Muscle layer of colon (tissue), 2 donors: Measurements from ENCODE around the gene MB.
A peak's percentile ranks its signal among the peaks of the same experiment; 100 is the strongest.

Experiments
- H3K27ac ChIP-seq: one replicate; pipeline ENCODE4 v1.7.0; 2013; ENCODE audit warnings: low read depth, mild to moderate bottlenecking, low read length, moderate library complexity
- H3K27me3 ChIP-seq, 2 donors: one replicate each; pipeline ENCODE4 v1.7.0; 2013; ENCODE audit warnings: low read length in 2 of 2, mild to moderate bottlenecking in 2 of 2; ENCODE audit not compliant: insufficient read depth in 2 of 2, control insufficient read depth in 1 of 2
- H3K36me3 ChIP-seq: one replicate; pipeline ENCODE4 v1.7.0; 2013; ENCODE audit warnings: mild to moderate bottlenecking, low read length; ENCODE audit not compliant: insufficient read depth
- H3K4me1 ChIP-seq: one replicate; pipeline ENCODE4 v1.7.0; 2013; ENCODE audit warnings: mild to moderate bottlenecking, low read length; ENCODE audit not compliant: insufficient read depth
- H3K4me3 ChIP-seq, 2 donors: one replicate each; pipeline ENCODE4 v1.7.0; 2013; ENCODE audit warnings: low read length in 2 of 2, low read depth in 1 of 2, mild to moderate bottlenecking in 1 of 2, moderate library complexity in 1 of 2
- H3K9ac ChIP-seq: one replicate; pipeline ENCODE4 v1.7.0; 2013; ENCODE audit warnings: low read length
- H3K9me3 ChIP-seq: one replicate; pipeline ENCODE4 v1.7.0; 2013; ENCODE audit warnings: mild to moderate bottlenecking, low read length
- donor health status: abdominal sarcoma.
- donor health status: Adenocarcinoma of cecum.

MB gene

DNA sequence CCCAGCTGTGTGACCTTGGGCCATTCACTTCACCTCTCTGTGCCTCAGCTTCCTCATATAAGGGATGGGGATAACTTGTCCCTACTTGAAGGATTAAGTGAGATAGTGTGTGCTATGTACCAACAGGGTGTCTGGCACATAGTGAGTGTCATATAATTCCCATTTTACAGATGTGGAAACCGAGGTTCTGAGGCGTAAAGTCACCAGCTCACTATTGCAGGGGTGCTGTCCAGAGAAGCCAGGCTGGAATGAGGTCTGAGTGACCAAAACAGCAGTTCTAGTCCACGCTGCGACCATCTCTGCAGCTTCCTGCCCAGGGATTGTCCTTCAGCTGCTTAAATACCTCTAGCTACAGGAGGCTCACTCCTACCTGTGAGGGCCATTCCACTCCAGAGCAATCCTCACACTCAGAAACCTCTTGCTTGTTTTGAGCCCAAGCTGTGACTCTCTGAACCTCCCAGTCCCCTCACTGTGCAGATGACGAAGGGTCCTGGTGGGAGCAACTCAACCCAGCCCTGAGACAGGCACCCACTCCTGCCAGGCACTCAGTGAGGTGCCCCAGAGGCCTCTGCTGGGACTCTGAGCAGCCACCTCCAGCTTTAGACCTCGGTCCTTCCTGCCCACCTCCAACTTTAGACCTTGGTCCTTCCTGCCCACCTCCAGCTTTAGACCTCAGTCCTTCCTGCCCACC is 5.8 kb downstream of the MB start:
- Histone ChIP-seq H3K36me3 (no peaks in the 10 kb centered on the region), H3K9ac (no peak overlapping the region), H3K27ac (no peak overlapping the region), H3K9me3 (no peaks in the 10 kb centered on the region), H3K4me3 (no peak overlapping the region), H3K4me1 (peaks cover 18% of the 10 kb centered on the region), H3K27me3 (no peaks in the 10 kb centered on the region)

DNA sequence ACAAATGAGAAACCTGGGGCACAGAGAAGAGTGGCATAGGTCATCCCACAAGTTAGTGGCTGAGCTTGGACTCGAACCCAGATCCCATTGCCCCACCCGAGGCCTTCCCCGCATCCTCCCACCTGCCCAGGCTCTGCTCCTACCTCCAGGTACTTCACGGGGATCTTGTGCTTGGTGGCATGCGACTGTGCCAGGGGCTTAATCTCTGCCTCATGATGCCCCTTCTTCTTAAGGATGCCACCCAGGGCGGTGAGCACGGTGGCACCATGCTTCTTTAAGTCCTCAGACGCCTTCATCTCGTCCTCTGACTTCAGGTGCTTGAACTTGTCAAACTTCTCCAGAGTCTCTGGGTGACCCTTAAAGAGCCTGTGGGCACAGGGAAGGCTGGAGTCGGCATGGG is 6.4 kb downstream of the MB start:
- no peaks in the 10 kb centered on the region for H3K36me3 ChIP-seq
- no peak overlapping the region for H3K27ac ChIP-seq
- no peak overlapping the region for H3K4me3 ChIP-seq
- H3K9me3 ChIP-seq = no peaks in the 10 kb centered on the region
- H3K27me3 ChIP-seq = no peaks in the 10 kb centered on the region
- H3K9ac ChIP-seq = no peak overlapping the region
- H3K4me1 ChIP-seq = peaks cover 24% of the 10 kb centered on the region

DNA sequence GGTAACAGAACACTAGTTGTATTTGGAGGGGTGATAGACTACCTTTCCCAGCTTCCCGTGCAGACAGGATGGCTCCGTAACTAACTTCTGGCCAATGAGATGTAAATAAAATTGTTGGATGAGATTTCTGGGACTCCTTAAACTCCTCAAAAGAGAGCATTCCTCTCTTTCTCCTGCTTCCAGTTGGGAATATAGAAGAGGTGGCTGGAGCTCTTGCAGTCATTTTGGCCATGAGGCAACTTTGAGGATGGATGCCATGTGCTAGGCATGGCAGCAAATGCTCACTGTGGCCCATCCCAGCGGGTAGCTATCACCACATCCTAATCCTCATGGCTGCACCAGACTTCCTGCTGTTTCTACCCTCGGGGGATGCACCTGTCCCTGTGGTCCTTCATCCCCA is 7.4 kb downstream of the MB start:
- Histone ChIP-seq H3K9ac (no peak overlapping the region), H3K4me3 (no peak overlapping the region), H3K27me3 (no peaks in the 10 kb centered on the region), H3K9me3 (no peaks in the 10 kb centered on the region), H3K4me1 (peaks cover 33% of the 10 kb centered on the region), H3K36me3 (no peaks in the 10 kb centered on the region), H3K27ac (no peak overlapping the region)

DNA sequence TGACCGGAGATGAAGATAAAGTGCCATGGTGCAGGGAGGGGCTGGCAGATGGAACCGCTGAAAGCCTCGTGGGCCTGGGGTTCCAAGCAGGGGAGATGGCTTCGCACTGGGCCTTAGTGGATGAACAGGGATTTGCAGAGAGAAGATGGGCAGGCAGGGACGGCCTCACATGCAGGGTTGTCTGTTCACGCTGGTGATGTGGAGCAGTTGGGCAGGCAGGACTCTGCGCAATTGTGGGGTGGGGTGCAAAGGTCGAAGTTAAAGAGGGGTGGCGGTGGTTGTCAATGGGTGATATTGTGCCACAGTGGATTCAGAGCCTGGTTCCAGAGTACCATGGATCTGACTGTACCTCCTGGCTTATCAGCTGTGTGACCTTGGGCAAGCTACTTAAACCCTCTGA is 7.9 kb downstream of the MB start:
- H3K4me3 ChIP-seq = no peak overlapping the region
- peaks cover 36% of the 10 kb centered on the region for H3K4me1 ChIP-seq
- H3K9me3 ChIP-seq = no peaks in the 10 kb centered on the region
- H3K27me3 ChIP-seq = no peaks in the 10 kb centered on the region
- no peak overlapping the region for H3K9ac ChIP-seq
- no peaks in the 10 kb centered on the region for H3K36me3 ChIP-seq
- no peak overlapping the region for H3K27ac ChIP-seq

DNA sequence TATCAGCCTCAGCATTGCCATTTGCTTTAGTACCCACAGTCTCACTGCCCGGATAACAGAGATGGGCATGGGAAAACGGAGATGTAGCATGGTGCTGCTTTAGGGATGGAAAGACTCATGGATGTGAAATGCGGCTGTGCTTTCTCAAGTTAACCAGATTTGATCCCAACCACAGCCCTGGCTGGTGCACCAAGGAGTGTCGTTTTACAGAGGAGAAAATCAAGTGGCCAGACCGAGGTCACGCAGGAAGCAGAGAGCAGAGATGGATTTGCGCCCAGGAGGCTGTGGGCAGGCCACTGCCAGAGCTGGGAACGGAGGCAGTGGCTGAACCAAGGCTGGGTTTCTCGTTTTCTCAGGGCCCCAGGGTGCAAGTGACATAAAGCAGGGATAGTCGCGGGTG is 9.0 kb downstream of the MB start:
- Histone ChIP-seq H3K27ac (no peak overlapping the region), H3K4me1 (peaks cover 36% of the 10 kb centered on the region), H3K4me3 (no peak overlapping the region), H3K9me3 (no peaks in the 10 kb centered on the region), H3K36me3 (no peaks in the 10 kb centered on the region), H3K27me3 (no peaks in the 10 kb centered on the region), H3K9ac (no peak overlapping the region)

DNA sequence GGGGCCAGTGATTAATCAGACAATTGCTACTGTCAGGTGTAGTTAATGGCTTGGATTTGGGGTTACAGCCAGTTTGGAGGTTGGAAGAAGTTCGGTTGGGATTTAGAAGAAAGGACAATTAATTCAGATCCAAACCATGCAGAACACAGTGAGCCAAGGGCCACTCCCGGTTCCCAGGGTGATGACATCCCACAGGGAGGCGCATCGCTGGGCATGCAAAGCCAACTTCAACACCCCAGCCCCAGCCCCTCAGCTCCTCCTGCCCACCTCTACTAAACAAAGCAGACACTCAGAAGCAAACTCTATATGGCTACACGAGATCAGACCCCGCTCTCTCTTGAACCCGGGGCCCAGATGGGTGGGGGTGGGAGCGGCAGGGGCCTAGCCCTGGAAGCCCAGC is 10.2 kb downstream of the MB start:
- H3K27ac ChIP-seq = peak overlapping the region; percentile 35

DNA sequence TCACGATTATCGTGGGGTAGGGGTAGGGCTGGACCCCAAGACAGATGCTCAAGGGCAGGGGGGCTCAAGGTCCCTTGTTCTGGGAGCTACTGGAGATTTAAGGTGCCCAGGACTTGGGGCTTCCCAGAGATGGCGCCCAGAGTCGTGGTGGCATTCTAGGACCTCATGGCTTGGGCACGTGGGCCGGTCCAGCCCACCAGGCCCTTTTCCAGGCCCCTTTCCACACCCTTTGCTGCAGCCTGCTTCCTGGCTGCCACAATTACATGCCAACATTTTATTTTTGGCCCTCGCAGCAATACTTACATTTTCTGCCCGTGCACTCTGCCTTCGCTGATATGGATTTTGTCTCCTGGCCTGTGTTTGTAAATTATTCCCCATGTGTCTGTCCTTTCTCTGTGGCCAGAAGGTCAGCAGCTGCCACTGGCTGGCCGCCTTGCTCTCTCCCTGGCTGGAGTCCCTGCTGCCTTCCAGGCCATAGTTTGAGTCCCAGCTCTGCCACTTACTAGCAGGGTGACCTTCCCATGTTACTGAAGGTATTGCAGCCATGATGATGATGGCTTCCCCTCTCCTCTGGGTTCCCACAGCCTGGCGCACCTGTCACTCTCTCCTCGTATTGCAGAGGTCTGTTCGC is 11.2 kb downstream of the MB start:
- Histone ChIP-seq H3K27ac (peak overlapping the region; percentile 60), H3K4me3 (no peak overlapping the region), H3K4me1 (peaks cover 26% of the 10 kb centered on the region), H3K9ac (no peak overlapping the region), H3K36me3 (no peaks in the 10 kb centered on the region), H3K9me3 (no peaks in the 10 kb centered on the region), H3K27me3 (no peaks in the 10 kb centered on the region)

More for the DNA sequence above, 10.2 kb downstream of the MB start:
- Histone ChIP-seq H3K9me3 (no peaks in the 10 kb centered on the region), H3K4me1 (peaks cover 30% of the 10 kb centered on the region), H3K4me3 (no peak overlapping the region), H3K9ac (no peak overlapping the region), H3K27me3 (no peaks in the 10 kb centered on the region), H3K36me3 (no peaks in the 10 kb centered on the region)

DNA sequence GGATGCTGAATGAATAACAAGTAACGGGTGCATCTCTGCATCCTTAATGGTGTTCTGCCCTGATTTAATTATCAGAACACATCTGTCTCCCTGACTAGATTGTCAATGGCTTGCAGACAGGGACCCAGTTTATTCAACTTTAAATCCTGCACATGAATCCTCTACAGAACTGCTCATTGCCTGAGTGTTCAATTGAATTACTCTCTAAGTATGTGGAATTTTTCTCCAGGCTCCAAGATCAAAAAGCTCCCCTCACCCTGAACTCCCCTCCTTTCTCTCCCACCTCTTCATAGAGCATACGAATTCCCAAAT is 11.8 kb downstream of the MB start:
- Histone ChIP-seq H3K9me3 (no peaks in the 10 kb centered on the region), H3K36me3 (no peaks in the 10 kb centered on the region), H3K4me3 (no peak overlapping the region), H3K27me3 (no peaks in the 10 kb centered on the region), H3K27ac (peak overlapping the region; percentile 60), H3K4me1 (peaks cover 26% of the 10 kb centered on the region), H3K9ac (no peak overlapping the region)

DNA sequence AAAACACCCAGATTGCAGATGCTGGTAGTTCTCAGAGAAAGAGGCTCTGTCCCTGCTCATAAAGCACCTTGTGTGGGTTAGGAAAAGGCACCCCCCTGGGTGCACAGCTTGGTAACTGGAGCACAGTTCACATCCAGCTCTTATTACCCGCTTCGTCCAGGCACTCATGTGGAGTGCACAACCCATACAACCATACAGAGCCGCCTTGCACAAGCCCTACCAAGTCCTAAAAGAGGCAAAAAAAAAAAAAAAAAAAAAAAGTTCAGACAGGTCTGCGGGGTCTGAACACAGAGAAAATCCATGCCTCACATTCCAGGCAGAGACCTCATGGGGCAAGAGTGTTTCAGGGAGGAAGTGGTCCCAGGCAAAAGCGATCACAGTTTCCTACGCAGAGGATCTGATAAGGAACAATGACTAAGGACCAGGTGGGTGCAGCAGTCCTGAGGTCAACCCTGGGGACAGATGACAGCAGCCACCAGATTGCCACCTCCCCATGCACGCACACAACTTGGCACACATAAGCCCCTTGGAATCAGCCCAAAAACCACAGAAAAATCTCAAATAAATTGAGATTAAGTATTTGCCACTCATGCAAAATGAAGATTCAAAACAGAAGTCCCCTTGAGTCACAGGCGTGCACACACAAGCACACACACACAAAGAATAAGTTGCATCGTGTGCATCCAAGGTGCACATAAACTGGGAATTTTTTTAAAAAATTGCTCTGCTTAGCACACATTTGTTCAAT is 12.3 kb downstream of the MB start:
- H3K4me1 ChIP-seq = peaks cover 26% of the 10 kb centered on the region
- no peak overlapping the region for H3K27ac ChIP-seq

DNA sequence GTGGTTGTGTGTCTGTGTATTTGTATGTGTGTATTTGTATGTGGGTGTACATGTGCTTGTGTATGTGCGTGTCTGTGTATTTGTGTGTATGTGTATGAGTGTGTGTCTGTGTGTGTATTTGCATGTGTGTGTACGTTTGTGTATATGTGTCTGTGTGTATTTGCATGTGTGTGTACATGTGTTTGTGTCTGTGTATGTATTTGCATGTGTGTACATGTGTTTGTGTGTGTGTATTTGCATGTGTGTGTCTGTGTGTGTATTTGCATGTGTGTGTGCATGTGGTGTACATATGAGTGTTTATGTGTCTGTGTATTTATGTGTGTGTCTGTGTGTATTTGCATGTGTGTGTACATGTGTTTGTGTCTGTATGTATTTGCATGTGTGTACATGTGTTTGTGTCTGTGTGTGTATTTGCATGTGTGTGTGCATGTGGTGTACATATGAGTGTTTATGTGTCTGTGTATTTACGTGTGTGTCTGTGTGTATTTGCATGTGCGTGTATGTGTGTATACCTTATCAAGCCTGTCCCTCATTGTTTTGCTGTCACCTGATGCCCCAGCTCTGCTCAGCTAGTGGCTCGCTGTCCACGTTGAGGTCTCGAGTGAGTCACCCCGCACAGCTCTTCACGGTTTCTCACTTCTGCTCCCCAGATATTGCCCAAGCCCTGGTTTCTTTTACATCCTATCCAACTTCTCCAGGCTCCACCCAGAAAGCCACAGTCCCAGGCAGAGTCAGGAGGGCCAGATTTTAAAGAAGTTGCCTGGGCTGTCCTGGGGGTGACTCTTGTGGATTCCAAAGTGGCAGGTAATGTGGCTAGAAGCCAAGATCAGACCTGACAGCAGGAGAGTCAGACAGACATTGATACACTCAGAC is 15.2 kb downstream of the MB start:
- H3K9me3 ChIP-seq = no peaks in the 10 kb centered on the region
- H3K9ac ChIP-seq = no peak overlapping the region
- peaks cover 29% of the 10 kb centered on the region for H3K4me1 ChIP-seq
- H3K27me3 ChIP-seq = no peaks in the 10 kb centered on the region
- no peak overlapping the region for H3K4me3 ChIP-seq
- H3K27ac ChIP-seq = no peak overlapping the region
- H3K36me3 ChIP-seq = no peaks in the 10 kb centered on the region

More for the DNA sequence above, 12.3 kb downstream of the MB start:
- H3K27me3 ChIP-seq = no peaks in the 10 kb centered on the region
- no peaks in the 10 kb centered on the region for H3K36me3 ChIP-seq
- no peaks in the 10 kb centered on the region for H3K9me3 ChIP-seq
- no peak overlapping the region for H3K4me3 ChIP-seq
- H3K9ac ChIP-seq = no peak overlapping the region

DNA sequence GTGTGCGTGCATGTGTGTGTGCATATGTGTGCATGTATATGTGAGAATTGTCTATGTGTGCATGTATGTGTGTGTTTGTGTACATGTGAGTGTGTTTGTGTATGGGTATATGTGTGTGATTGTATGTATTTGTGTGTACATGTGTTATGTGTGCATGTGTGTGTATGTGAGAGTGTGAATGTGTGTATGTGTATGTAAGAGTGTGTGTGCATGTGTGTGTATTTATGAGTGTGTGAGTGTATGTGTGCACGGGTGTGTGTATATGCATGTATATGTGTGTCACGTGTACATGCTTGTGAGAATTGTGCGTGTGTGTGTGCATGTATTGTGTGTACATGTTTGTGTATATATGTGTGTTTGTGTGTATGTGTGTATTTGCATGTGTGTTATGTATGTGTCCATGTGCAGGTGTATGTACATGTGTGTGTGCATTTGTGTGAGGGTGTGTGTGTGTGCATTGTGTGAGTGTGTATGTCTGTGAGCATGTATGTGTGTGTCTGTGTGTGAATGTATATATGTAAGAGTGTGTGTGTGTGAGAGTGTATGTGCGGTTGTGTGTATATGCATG is 16.0 kb downstream of the MB start:
- peaks cover 25% of the 10 kb centered on the region for H3K4me1 ChIP-seq
- H3K27ac ChIP-seq = no peak overlapping the region
- no peak overlapping the region for H3K4me3 ChIP-seq
- H3K9me3 ChIP-seq = no peaks in the 10 kb centered on the region
- no peaks in the 10 kb centered on the region for H3K36me3 ChIP-seq
- no peaks in the 10 kb centered on the region for H3K27me3 ChIP-seq
- H3K9ac ChIP-seq = no peak overlapping the region
